HG03175 (cell line): ENCODE results near the gene MAML2.

Experiments used
- ATAC-seq: cut with Tn5 transposase; IDR thresholded peaks from one replicate; pipeline ENCODE4 v1.9.1; 2021; ENCODE audit warnings: mild to moderate bottlenecking, moderate library complexity; ENCODE audit not compliant: unreplicated experiment

MAML2 gene

DNA sequence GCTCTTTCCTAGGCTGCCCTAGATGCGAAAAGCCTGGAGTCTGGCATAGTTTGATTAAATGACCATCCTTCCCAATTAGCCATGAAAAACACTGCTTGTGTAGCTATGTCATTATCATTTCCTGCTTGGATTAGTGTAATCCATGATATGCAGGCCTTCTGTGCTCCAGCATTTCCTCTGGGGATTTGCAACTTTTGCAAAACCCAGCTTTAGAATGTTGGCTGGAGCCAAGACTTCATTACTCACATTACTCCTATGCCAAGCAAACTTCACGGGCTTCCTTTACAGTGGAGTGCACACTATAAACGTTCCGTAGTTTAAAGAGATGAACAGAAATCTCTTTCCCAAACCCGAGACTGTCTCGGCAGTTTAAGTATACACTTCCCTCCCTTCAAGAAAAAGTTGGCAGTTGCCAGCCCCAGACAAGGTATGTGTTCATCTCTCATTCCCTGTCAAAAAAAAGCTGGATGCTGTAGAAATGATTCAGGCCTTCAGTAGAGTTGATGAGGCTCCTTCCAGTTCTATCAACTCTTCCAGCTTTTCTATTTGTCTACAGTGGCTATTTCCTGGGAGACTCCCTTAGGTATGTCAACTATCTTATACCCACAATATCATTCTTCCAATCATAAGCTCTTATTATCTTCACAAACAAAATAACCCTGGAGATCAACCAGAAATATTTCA lies 180.0 kb downstream of the MAML2 start:
- ATAC-seq: no peak

GRCh38 chr11:96161307-96162089 lies 181.5 kb downstream of the MAML2 start:
- no peak for ATAC-seq

GRCh38 chr11:96160732-96161306 lies 182.2 kb downstream of the MAML2 start:
- no peak for ATAC-seq

- no peak for ATAC-seq
These were observed 183.0 kb downstream of the MAML2 start for GRCh38 chr11:96159968-96160367.

GRCh38 chr11:96158126-96158525 lies 184.9 kb downstream of the MAML2 start:
- no peak for ATAC-seq

DNA sequence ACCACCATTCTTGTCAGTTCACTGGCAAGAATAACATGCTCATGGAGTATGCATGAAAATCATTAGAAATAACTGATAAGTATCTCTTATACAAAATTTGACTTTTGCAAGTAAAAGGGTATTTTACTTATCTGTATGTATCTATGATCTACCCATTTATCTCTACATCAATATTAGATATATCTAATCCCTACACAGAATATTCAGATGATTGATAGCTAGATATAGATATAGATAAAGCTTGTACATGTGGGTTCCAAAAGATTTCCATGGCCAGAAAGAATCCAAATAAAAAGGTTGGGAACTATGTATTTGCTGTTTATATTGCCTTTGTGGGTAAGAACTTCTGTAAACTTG lies 185.5 kb downstream of the MAML2 start:
- ATAC-seq: no peak

DNA sequence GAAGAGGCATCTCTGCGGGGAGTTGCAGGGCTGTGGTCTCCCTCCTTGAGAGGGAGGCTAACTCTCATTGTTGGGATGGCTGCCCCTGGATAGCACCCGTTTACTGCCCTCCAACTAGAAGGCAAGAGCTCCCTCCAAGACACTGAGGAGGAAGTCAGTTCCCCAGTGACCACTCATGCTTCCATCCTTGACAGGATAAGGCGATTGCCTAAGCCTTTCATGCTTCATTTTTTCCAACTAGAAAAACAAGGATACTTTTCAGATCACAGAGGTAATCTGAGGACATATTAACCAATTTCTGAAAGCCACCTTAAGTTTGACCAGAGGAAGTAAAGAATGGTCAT lies 186.6 kb downstream of the MAML2 start:
- no peak for ATAC-seq

GRCh38 chr11:96155627-96156378 lies 187.2 kb downstream of the MAML2 start:
- peak; percentile 58 for ATAC-seq

GRCh38 chr11:96154802-96155520 lies 188.0 kb downstream of the MAML2 start:
- no peak for ATAC-seq

DNA sequence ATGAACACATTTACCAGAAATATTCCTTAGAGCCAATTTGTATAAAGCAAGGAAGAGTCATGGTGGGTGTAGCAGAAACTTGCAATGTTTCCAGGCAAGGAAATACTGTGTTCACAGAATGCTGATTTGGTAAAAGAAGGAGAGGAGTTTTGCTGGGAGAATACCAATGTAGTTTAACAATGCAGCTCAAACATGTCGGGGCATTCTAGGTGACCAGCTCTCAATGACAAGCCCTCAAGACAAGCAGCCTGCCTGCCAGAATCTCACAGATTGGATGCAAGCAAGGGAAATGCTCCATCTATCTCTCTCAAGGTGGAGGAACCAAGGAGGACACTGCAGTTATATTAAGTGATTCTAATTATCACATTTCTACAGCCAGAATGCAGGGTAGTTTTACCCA lies 190.4 kb downstream of the MAML2 start:
- ATAC-seq: no peak

DNA sequence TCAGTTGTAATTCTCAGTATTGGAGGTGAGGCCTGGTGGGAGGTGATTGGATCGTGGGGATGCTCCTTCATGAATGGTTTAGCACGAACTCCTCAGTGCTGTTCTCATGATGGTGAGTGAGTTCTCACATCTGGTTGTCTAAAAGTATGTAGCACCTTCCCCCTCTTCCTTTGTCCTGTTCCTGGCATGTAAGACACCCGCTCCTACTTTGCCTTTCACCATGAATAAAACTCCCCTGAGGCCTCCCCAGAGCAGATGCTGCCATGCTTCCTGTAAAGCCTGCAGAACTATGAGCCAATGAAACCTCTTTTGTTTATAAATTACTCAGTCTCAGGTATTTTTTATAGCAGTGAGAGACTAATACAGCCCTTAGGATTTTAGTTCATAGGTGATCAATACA lies 191.5 kb downstream of the MAML2 start:
- ATAC-seq: no peak

GRCh38 chr11:96150609-96151008 lies 192.4 kb downstream of the MAML2 start:
- ATAC-seq: no peak

DNA sequence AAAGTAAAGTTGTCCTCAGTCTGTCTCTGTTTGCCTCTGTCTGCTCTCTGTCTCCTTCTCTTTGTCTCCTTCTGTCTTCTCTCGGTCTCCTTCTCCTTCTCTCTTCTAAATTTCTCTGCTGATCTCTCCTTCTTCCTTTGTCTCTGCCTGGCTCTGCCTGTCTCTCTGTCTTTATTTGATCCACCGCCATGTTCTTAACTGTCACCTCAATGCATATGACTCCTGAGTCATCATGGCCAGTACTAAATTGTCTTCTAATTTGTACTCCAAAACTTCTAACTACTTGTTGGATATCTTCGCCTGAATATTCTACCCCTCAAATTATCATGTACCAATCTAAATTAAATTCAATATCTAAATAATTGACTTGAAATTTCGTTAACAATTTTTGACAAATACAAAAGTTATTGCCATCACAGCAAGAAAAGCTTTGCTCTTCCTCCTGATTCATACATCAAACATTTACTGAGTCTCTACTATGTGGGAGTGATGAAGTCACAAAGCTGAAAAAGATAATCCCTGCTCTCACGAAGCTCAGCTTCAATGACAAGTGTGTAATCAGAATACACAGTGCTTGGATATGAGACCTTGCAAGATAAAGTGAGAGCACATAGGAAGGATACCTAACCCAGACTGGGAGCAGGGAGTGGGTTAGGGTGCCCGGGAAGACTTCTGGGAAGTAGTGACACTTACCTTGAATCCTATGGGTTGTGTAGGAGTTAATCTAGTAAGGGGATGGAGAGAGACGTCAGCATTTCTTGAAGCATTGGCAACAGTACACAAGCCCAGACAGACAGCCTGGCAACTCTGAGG lies 193.0 kb downstream of the MAML2 start:
- no peak for ATAC-seq

GRCh38 chr11:96147906-96148486 lies 195.0 kb downstream of the MAML2 start:
- no peak for ATAC-seq

- ATAC-seq: no peak
These were observed 195.8 kb downstream of the MAML2 start for GRCh38 chr11:96147186-96147585.

DNA sequence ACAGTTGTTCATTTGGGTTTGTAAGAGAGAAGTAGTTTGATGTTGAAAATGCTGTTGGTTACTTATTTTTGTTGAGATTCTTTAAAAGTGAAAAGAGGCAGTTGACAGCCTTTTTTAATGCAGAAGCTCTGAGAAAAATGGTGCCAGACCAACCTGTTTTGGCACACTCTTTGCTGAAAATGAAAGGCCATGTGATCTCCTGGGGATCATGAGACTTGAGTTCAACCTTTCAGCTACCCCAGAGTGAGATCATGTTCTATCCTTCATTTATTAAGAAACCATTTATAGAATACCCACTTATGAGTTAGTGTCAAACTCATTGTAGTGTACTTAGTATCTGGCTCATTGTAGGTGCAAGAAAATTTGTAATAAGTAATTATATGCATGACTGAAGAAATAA lies 196.2 kb downstream of the MAML2 start:
- no peak for ATAC-seq

DNA sequence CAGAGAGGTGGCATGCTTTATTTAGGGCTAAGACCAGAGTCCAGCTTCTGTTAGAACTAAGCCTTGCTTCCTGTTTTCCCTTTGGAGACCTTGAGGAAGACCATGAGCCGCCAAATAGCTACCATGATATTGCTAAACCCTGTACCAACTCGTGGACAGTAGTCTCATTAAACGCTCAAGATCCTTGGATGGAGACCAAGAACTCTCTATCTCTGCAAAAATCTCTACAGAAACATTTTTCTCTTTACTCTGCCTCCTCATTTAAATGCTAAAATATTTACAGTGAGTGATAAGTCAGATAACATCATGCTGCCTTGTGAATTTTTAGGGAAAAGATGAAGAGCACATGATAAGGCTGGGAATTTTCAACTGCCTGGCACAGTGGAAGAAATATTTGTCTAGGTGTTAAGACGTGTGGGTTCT lies 197.8 kb downstream of the MAML2 start:
- no peak for ATAC-seq

DNA sequence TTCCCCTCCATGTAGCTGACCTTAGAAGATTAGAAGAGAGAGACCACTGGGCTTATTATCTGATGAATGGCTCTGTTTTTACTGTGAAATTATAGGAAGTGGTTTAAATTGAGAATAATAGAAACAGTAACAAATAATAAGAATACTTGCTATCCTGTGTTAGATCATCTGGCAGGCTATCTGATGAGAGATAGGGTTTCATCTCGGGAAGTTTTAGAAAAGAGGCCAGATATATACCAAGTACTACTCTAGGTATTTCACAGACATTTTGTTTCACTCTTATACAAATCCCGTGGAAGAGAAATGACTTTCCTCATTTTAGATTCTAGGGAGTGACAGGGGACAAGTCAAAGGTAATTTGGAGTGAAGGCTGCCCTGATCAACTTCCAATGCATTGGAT lies 198.4 kb downstream of the MAML2 start:
- no peak for ATAC-seq

DNA sequence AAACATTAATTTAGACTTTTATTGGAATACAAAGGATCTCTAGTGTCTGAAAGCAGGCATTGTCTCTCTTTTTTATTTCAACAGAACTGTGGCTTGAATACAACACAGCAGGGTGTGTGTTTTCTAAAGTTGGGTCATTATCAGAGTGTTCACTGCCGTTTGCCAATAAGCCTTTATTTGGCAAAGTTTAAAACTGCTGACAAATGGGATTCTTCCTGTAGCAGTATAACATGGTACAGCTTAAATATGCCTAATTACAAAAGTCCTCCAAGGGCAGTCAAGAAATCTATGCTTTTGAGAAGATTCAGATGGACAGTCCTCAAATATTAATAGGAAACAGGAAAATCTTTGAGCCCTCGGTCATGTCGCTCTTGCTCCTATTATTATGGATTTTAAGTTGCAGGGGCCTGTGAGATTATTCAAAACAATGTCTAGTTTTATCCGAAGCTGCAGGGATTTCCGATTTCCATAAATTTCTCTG lies 199.9 kb downstream of the MAML2 start:
- ATAC-seq: no peak

- ATAC-seq: no peak
These were observed 201.4 kb downstream of the MAML2 start for GRCh38 chr11:96141626-96142025.
